Measurements from ENCODE around the gene SV2B.

Gene SV2B

DNA sequence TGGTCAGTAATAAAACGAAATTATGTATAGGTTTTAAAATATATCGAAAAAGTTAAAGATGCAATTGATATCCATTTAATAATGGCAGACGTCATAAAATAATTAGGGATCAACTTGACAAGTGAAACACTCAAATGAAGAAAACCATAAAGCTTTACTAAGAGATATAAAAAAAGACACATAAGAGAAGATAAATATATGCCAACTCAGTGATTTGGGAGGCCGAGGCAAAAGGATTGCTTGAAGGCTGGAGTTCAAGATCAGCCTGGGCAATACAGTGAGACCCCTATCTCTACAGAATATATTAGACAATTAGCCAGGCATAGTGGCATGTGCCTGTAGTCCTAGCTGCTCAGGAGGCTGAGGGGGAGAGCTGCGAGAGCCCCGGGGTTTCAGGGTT is 190.5 kb downstream of the SV2B start:
- Histone ChIP-seq H3K9me3 (ENCODE audit: insufficient read depth, low read length) (no peaks in the 10 kb centered on the region), H3K27me3 (ENCODE audit: low read length) (no peaks in the 10 kb centered on the region), H2AFZ (ENCODE audit: low read depth, low read length, severe bottlenecking) (no peak overlapping the region), H4K20me1 (ENCODE audit: low read depth, low read length) (no peaks in the 10 kb centered on the region), H3F3A (ENCODE audit: insufficient read depth) (no peaks in the 10 kb centered on the region), H3K9ac (ENCODE audit: low read length) (no peak overlapping the region), H3K4me3 (ENCODE audit: insufficient read depth, low read length, poor library complexity, severe bottlenecking) (no peak overlapping the region), H3K9me2 (replicated peaks; ENCODE audit: insufficient read depth, low read length) (no peaks in the 10 kb centered on the region), H3K79me2 (ENCODE audit: insufficient read depth, low read length) (no peaks in the 10 kb centered on the region), H3K27ac (ENCODE audit: low read depth, low read length) (no peak overlapping the region), H3K36me3 (ENCODE audit: low read length) (no peaks in the 10 kb centered on the region), H3K4me2 (ENCODE audit: low read depth, low read length, poor library complexity, severe bottlenecking) (peak overlapping the region; percentile 35)
- TF ChIP-seq, protein P1, sequence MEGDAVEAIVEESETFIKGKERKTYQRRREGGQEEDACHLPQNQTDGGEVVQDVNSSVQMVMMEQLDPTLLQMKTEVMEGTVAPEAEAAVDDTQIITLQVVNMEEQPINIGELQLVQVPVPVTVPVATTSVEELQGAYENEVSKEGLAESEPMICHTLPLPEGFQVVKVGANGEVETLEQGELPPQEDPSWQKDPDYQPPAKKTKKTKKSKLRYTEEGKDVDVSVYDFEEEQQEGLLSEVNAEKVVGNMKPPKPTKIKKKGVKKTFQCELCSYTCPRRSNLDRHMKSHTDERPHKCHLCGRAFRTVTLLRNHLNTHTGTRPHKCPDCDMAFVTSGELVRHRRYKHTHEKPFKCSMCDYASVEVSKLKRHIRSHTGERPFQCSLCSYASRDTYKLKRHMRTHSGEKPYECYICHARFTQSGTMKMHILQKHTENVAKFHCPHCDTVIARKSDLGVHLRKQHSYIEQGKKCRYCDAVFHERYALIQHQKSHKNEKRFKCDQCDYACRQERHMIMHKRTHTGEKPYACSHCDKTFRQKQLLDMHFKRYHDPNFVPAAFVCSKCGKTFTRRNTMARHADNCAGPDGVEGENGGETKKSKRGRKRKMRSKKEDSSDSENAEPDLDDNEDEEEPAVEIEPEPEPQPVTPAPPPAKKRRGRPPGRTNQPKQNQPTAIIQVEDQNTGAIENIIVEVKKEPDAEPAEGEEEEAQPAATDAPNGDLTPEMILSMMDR (IDR thresholded peaks at IDR 0.05; ENCODE audit: insufficient read depth, low read length, poor library complexity, severe bottlenecking), result no peak
- no peak for TF ChIP-seq EZH2phosphoT487 (conservative IDR thresholded peaks at IDR 0.05; ENCODE audit: low read length)

DNA sequence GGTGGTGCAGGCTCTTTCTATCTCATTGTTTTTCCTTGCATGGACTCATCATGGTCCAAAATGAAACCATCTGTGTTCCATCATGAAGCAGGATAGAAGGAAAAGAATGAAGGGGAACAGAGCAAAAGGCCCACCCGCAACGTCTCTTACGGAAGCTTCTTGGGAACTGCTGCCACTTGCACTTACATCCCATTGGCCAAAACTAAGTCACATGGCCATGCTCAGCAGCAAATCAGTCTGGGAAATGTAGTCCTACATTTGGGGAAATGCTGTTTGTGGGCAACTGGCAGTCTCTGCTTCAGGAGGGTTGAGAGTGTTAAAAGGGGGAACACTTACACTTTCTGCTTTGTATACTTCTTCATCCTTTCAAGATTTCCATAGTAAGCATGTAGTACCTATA is 191.6 kb downstream of the SV2B start:
- Histone ChIP-seq H3K4me2 (ENCODE audit: low read depth, low read length, poor library complexity, severe bottlenecking) (peak overlapping the region; percentile 53), H3K36me3 (ENCODE audit: low read length) (no peaks in the 10 kb centered on the region)

DNA sequence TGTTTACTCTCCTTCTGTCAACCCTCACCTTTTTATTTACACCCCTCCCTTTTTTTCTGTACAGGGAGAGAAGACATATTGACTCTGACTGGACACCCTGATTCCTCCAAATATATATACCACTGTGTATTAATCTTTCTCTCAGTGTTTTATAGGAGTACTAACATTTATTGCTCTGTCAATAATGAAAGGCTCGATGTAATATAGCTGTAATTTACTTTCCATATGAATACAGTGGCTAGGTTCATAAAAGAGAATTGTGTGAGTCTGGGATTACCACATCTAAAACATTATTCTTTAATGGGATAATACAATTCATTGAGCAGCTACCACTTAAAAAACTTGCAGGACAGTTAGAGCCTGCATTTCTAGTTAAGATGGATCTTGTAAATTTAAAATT is 194.3 kb downstream of the SV2B start:
- TF ChIP-seq, protein P1 (IDR thresholded peaks at IDR 0.05; ENCODE audit: insufficient read depth, low read length, poor library complexity, severe bottlenecking), result no peak
- no peak for TF ChIP-seq EZH2phosphoT487 (conservative IDR thresholded peaks at IDR 0.05; ENCODE audit: low read length)
- no peaks in the 10 kb centered on the region for H3K36me3 ChIP-seq (ENCODE audit: low read length)
- H3K27ac ChIP-seq (ENCODE audit: low read depth, low read length), result no peak overlapping the region
- no peaks in the 10 kb centered on the region for H3F3A ChIP-seq (ENCODE audit: insufficient read depth)
- H3K9ac ChIP-seq (ENCODE audit: low read length), result no peak overlapping the region
- no peak overlapping the region for H3K4me3 ChIP-seq (ENCODE audit: insufficient read depth, low read length, poor library complexity, severe bottlenecking)
- no peak overlapping the region for H3K4me2 ChIP-seq (ENCODE audit: low read depth, low read length, poor library complexity, severe bottlenecking)
- H3K27me3 ChIP-seq (ENCODE audit: low read length), result no peaks in the 10 kb centered on the region
- H3K9me2 ChIP-seq (replicated peaks; ENCODE audit: insufficient read depth, low read length), result no peaks in the 10 kb centered on the region
- no peak overlapping the region for H2AFZ ChIP-seq (ENCODE audit: low read depth, low read length, severe bottlenecking)
- no peaks in the 10 kb centered on the region for H3K9me3 ChIP-seq (ENCODE audit: insufficient read depth, low read length)
- H4K20me1 ChIP-seq (ENCODE audit: low read depth, low read length), result no peaks in the 10 kb centered on the region
- no peaks in the 10 kb centered on the region for H3K79me2 ChIP-seq (ENCODE audit: insufficient read depth, low read length)

More for the DNA sequence above, 191.6 kb downstream of the SV2B start:
- Histone ChIP-seq H3F3A (ENCODE audit: insufficient read depth) (no peaks in the 10 kb centered on the region), H4K20me1 (ENCODE audit: low read depth, low read length) (no peaks in the 10 kb centered on the region), H3K9ac (ENCODE audit: low read length) (no peak overlapping the region), H3K4me3 (ENCODE audit: insufficient read depth, low read length, poor library complexity, severe bottlenecking) (no peak overlapping the region), H3K9me3 (ENCODE audit: insufficient read depth, low read length) (no peaks in the 10 kb centered on the region), H3K9me2 (replicated peaks; ENCODE audit: insufficient read depth, low read length) (no peaks in the 10 kb centered on the region), H3K27me3 (ENCODE audit: low read length) (no peaks in the 10 kb centered on the region), H3K79me2 (ENCODE audit: insufficient read depth, low read length) (no peaks in the 10 kb centered on the region), H3K27ac (ENCODE audit: low read depth, low read length) (no peak overlapping the region), H2AFZ (ENCODE audit: low read depth, low read length, severe bottlenecking) (peak overlapping the region; percentile 65)
- TF ChIP-seq, protein P1 (IDR thresholded peaks at IDR 0.05; ENCODE audit: insufficient read depth, low read length, poor library complexity, severe bottlenecking), result no peak
- TF ChIP-seq EZH2phosphoT487 (conservative IDR thresholded peaks at IDR 0.05; ENCODE audit: low read length), result no peak

All from SU-DHL-6 (cell line).